HUDEP-2 (cell line): ENCODE results near the gene CRY2.
"Not testable (repeated sequence)": the region's sequence is repeated elsewhere in the genome, so short reads cannot be mapped to it uniquely, and the experiment has no call there.

Source experiments
- DNase-seq, 76 experiments: peaks; one replicate each; lab custom pipeline; 2025; ENCODE audit not compliant: unreplicated experiment in 76 of 76; lab: John Stamatoyannopoulos, UW

Gene CRY2

DNA sequence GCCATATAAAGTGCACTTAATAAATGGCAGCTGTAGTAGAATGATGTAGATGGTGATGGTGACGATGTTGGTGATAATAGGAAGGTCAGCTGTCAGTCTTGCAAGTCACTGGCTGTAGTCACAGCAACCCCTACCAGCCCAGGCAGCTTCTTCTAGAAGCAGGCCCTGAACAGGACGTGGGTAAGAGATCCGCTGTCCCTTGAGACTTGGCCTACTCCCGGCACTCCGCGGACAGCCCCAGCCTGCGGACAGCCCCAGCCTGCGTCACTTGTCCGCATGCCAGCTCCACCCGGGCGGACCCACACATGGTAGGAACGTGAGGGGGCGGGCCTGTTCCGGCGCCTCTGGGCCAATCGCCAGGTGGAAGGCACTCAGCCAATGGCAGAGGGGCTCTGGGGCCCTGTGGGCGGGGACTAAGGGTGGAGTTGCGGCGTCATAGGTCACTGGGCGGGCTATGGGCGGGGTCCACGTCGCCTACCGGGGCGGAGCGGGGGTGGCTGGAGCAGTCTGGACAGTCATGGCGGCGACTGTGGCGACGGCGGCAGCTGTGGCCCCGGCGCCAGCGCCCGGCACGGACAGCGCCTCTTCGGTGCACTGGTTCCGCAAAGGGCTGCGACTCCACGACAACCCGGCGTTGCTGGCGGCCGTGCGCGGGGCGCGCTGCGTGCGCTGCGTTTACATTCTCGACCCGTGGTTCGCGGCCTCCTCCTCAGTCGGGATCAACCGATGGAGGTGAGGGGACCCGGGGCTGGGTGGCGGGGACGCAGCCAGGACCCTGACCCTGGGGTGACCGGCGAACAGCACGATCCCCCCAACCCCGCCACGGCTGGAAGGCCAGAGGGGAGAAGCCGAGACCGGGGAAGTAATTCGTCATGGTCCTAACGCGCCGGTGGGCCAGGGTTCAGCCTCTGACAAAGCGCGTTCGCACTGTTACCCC is at the start of gene CRY2:
Gene CRY2, plus strand, starts transcription at position 502 of the 937 bp plus-strand sequence. Its CDS starts 16 bp downstream, at position 518.
- peak; percentile 43 to 100 (median 98) for DNase-seq

GRCh38 chr11:45798793-45799441 is 48.4 kb upstream of the CRY2 start:
- DNase-seq: peak in 3 of 76 experiments; percentile 7 to 32 (median 10)

- DNase-seq: no peak
These were observed 47.7 kb upstream of the CRY2 start for GRCh38 chr11:45799562-45799961.

DNA sequence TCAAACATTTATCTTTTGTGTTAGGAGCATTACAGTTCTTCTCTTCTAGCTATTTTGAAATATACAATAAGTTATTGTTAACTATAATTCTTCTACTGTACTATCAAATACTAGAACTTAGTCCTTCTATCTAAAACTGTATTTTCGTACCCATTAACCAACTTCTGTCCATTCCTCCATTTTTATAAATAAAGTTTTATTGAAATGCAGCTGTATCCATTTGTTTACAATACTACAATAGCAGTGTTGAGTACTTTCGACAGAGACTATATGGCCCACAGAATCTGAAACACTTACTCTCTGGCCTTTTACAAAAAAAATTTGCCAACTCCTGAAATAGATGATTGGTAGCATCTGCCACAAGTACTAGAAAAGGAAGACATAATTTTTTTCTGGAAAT is 47.0 kb upstream of the CRY2 start:
- no peak for DNase-seq

GRCh38 chr11:45801723-45802315 is 45.5 kb upstream of the CRY2 start:
- DNase-seq: peak in 4 of 76 experiments; percentile 4 to 29 (median 18)

DNA sequence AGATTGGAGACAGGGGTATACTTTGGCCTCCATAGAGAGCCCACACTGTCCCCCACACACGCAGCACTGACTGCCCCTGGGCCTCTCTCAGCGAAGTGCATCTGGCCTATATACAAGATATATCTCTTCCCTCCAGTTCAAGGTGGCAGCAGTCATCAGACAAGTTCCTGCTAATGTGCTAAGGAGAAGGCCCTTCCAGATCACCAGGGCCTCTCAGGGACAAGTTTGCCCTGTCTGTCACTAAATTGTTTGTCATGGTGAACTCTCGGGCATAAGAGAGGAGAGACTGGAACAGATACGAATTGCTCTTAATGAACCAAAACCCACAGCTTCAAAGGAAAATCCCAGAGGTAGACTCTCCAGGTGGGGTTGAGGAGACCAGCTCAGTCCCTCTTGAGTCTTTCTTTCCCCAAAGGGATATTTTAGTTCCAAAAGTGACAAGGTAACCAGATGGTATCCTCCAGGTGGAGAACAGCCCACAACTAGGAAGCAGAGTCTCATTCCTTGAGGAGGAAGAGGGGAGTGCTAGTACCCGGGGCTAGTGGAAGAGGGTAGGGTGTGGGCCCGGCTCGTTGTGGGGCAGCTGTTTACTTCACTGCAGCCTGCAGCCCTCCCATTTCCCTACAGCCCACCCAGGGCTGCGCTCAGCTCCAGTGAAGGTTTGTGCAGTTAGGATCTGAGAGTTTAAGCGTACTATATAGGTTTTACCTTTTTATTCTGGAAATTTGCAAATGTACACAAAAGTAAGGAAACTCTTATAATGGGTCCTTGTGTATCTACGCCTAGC is 44.6 kb upstream of the CRY2 start:
- DNase-seq: no peak

- DNase-seq: peak in 37 of 76 experiments; percentile 5 to 56 (median 31)
These were observed 43.1 kb upstream of the CRY2 start for GRCh38 chr11:45803971-45804760.

DNA sequence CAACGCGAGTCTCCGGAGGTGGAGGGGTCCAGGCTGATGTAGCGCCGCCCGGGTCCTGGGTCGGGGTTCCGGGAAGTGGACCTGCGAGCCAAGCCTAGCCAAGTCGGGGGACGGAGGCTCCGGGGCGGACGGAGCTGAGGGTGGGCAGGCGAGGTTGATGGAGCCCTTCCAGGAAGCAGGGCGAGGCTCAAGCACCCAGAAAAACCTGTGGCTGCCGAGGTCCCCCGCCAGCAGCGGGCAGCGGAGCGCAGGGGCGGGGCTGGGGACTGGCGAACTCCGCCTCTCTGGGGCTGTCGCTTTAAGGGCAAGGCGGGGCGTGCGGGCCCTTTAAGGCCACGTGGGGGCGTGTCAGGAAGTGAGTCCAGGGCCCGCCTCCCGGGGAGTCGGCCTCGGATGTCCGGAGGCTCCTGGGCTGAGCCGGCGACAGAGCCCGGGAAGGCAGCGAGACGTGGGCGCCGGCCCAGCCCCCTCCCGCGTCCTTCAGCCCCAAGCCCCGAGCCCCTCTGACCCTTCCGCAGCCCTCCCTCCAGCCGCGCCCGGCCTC is 42.4 kb upstream of the CRY2 start, which contains the start of gene SLC35C1:
Gene SLC35C1, plus strand, starts transcription at position 389 of the 544 bp plus-strand sequence. CDS start 653 bp downstream, outside the sequence.
- DNase-seq: peak in 74 of 76 experiments; percentile 44 to 96 (median 88)

GRCh38 chr11:45805305-45806071 is 41.8 kb upstream of the CRY2 start:
- peak in 3 of 76 experiments; percentile 44 to 66 (median 59) for DNase-seq

GRCh38 chr11:45806072-45806933 is 41.0 kb upstream of the CRY2 start:
- no peak for DNase-seq

GRCh38 chr11:45806937-45807791 is 40.1 kb upstream of the CRY2 start:
- DNase-seq: no peak

- no peak for DNase-seq
These were observed 39.5 kb upstream of the CRY2 start for GRCh38 chr11:45807792-45808238.

DNA sequence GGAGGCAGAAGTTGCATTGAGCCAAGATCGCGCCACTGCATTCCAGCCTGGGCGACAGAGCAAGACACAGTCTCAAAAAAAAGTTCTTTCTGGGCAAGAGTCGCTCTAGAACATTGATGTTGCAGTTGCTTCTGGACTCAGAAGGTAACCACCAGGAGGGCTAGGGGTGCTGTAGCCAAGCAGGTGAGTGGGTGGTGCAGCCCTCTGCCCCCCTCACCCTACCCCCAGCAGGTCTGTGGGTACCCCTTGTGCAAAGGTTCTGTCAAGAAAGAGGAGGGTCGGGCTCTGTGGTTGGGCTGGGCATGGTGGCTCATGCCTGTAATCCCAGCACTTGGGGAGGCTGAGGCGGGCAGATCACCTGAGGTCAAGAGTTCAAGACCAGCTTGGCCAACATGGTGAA is 38.8 kb upstream of the CRY2 start:
- not testable (repeated sequence) for DNase-seq

GRCh38 chr11:45809456-45810395 is 37.5 kb upstream of the CRY2 start:
- no peak for DNase-seq

DNA sequence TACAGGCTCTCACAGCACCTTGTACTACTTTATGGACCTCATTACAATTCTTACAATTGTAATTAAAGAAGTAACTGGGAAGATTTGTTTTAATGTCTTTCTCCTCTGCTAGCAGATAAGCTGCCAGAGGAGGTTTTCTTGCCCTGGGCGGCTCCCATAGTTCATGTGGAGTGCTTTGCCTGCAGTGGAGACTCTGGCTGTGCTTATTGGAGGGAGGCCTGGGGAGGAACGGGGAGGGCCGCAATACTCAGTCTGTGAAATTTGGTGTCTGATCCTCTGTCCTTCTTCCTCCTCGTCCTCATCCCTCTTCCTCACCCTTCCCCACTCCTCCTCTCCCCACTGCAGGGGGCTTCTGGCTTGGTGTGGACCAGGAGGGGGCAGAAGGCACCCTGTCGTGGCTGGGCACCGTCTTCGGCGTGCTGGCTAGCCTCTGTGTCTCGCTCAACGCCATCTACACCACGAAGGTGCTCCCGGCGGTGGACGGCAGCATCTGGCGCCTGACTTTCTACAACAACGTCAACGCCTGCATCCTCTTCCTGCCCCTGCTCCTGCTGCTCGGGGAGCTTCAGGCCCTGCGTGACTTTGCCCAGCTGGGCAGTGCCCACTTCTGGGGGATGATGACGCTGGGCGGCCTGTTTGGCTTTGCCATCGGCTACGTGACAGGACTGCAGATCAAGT is 36.7 kb upstream of the CRY2 start:
- no peak for DNase-seq
